Right lobe of liver (tissue), 4 donors: ENCODE data around the gene NPY2R.

Experiments
- POLR2A ChIP-seq: fragments of 450-650 bp; IDR thresholded peaks from one replicate; pipeline ENCODE4 v1.6.1; 2017; ENCODE audit warnings: antibody characterized with exemption, mild to moderate bottlenecking
- TF ChIP-seq, protein P1 (sequence below), 4 donors: fragments of 200-600 bp in 3 of 4; fragments of 450-650 bp in 1 of 4; IDR thresholded peaks; one replicate each; pipeline versions ENCODE4 v1.5.1 to v1.8.0; 2016 to 2022; ENCODE audit warnings: antibody characterized with exemption in 4 of 4, mild to moderate bottlenecking in 2 of 4
- donor health status: DM: no; HTN: no; CAD: no.
- donor health status: DM: no; HTN: no; CAD: no.
- donor health status: DM: no; HTN: yes; CAD: no.

DNA sequence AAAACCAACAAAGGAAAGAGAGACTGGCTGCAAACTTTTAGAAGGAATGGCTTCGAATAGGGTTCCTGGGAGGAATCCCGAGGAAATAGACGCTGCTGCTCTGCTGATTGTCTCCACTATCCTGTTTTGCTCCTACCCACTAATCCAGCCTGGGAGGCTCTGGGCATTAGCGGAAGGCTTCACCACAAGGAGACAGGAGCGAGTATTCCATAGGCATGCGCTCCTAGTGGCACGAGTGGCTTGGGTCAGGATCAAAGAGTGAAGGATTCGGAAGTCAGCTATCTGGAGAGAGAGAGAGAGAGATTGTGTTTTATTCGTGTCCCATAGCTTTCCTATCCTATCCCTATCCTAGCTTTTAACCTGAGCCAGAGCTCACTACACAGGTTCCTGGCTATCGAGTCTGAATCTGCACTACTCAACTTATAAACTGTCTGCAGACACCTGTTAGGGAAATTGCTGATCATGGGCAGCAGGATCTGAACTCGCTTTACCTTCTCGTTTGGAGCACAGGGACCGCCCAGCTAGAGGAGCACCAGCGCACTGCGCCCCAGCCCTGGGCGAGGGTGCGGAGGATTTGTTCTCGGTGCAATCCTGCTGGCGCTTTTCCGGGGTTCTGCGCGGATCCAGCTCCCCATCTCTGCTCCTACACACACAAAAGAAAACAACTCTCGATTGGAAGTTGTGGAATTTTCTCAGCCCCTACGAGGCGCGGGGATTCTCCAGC, 740 bp upstream of the NPY2R start:
- TF ChIP-seq, protein P1, sequence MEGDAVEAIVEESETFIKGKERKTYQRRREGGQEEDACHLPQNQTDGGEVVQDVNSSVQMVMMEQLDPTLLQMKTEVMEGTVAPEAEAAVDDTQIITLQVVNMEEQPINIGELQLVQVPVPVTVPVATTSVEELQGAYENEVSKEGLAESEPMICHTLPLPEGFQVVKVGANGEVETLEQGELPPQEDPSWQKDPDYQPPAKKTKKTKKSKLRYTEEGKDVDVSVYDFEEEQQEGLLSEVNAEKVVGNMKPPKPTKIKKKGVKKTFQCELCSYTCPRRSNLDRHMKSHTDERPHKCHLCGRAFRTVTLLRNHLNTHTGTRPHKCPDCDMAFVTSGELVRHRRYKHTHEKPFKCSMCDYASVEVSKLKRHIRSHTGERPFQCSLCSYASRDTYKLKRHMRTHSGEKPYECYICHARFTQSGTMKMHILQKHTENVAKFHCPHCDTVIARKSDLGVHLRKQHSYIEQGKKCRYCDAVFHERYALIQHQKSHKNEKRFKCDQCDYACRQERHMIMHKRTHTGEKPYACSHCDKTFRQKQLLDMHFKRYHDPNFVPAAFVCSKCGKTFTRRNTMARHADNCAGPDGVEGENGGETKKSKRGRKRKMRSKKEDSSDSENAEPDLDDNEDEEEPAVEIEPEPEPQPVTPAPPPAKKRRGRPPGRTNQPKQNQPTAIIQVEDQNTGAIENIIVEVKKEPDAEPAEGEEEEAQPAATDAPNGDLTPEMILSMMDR (IDR thresholded peaks at IDR 0.05) = no peak
- no peak for TF ChIP-seq POLR2A
